BJ (cell line): ENCODE results near the gene TAF6L. TPM values are rescaled to one million over a fixed set of nuclear protein-coding genes. Genes with fewer than 3 reads are reported as not detected.
A peak's percentile ranks its signal among the peaks of the same experiment; 100 is the strongest.

Experiments used
- CTCF ChIA-PET: fragments of 350-600 bp; formaldehyde crosslinking; extraction: SDS; loops from one replicate; lab custom pipeline; 2021; ENCODE audit warnings: antibody characterized with exemption, inconsistent platforms; lab: Yijun Ruan, JAX
- POLR2A ChIA-PET: fragments of 300-600 bp; sonication (Branson Sonifier 250); formaldehyde crosslinking; extraction: SDS; loops from one replicate; lab custom pipeline; 2021; ENCODE audit warnings: antibody characterized with exemption; lab: Charles Lee
- DNase-seq: peaks from one replicate; pipeline ENCODE4 v3.0.0-alpha.2; 2011; ENCODE audit warnings: low read depth
- H3K27me3 ChIP-seq: 2 replicates; pipeline ENCODE4 v1.6.0; 2011; ENCODE audit warnings: low read length; ENCODE audit not compliant: control insufficient read depth, insufficient read depth
- H3K36me3 ChIP-seq: 2 replicates; pipeline ENCODE4 v1.5.1; 2011; ENCODE audit warnings: low read length; ENCODE audit not compliant: control insufficient read depth, insufficient read depth
- H3K4me3 ChIP-seq: 2 replicates; pipeline ENCODE4 v1.5.1; 2011; ENCODE audit warnings: low read depth, mild to moderate bottlenecking, control low read depth, low read length
- CTCF ChIP-seq: IDR thresholded peaks from 2 replicates; pipeline ENCODE4 v1.5.1; 2011; ENCODE audit warnings: low read depth, mild to moderate bottlenecking, control low read depth, inconsistent platforms, low read length, moderate library complexity; ENCODE audit not compliant: insufficient read depth
- polyA plus RNA-seq: library from polyadenylated mRNA; depleted of rRNA; stranded (reverse); fragments of >200 nt; gene quantifications from 2 replicates; pipeline ENCODE4 v1.2.3, GENCODE V29; 2011

TAF6L gene
- polyA plus RNA-seq, 1 experiment = 17.0 TPM

GRCh38 chr11:62726156-62726914, 44.9 kb upstream of the TAF6L start:
- CTCF ChIA-PET = interaction anchor here (1.0 to 1.4 kb wide), 5 partner anchors 10 to 93 kb away, joined by 3 to 5 read pairs (median 3); partner anchors contain the start of gene UBXN1
- peaks cover 11% of the 10 kb centered on the region for H3K36me3 ChIP-seq
- POLR2A ChIA-PET = interaction anchor here (1.0 to 2.2 kb wide), 3 partner anchors 17 to 61 kb away, joined by 3 to 12 read pairs (median 3); partner anchors contain the start of genes C11orf98, CSKMT and ZBTB3
- no peak for DNase-seq
- H3K4me3 ChIP-seq = peak overlapping the region; percentile 88
- TF ChIP-seq CTCF = no peak
- no peaks in the 10 kb centered on the region for H3K27me3 ChIP-seq

GRCh38 chr11:62726915-62727164, 44.4 kb upstream of the TAF6L start:
- no peak for DNase-seq
- Histone ChIP-seq H3K27me3 (no peaks in the 10 kb centered on the region), H3K36me3 (peaks cover 9% of the 10 kb centered on the region), H3K4me3 (peak overlapping the region; percentile 88)
- TF ChIP-seq CTCF = no peak
- CTCF ChIA-PET = interaction anchor here (0.9 to 1.4 kb wide), 6 partner anchors 10 to 131 kb away, joined by 3 read pairs; partner anchors contain the start of gene UBXN1
- POLR2A ChIA-PET = interaction anchor here (0.5 to 2.2 kb wide), 10 partner anchors 18 to 153 kb away, joined by 3 to 12 read pairs (median 5); partner anchors contain the start of genes C11orf98, CSKMT, EEF1G and MTA2

GRCh38 chr11:62727165-62727871, 43.9 kb upstream of the TAF6L start, which contains the start of gene HNRNPUL2:
HNRNPUL2 (minus strand) TSS chr11:62727457; CDS start chr11:62727156, 301 bp downstream.
- H3K27me3 ChIP-seq = no peaks in the 10 kb centered on the region
- no peak; the same call in 1 of the 2 replicates for TF ChIP-seq CTCF
- H3K36me3 ChIP-seq = peaks cover 6% of the 10 kb centered on the region
- peak; percentile 91 for DNase-seq
- H3K4me3 ChIP-seq = peak within 1 kb of the TSS; percentile 88
- CTCF ChIA-PET = interaction anchor here (0.6 to 1.4 kb wide), 9 partner anchors 11 to 130 kb away, joined by 3 read pairs; partner anchors contain the start of genes BSCL2 and UBXN1
- POLR2A ChIA-PET = interaction anchor here (0.5 to 2.2 kb wide), 12 partner anchors 18 to 300 kb away, joined by 3 to 12 read pairs (median 5); partner anchors contain the start of genes C11orf98, CSKMT, EEF1G and MTA2

- DNase-seq = peak; percentile 82
- H3K36me3 ChIP-seq = peaks cover 3% of the 10 kb centered on the region; the same call in 1 of the 2 replicates
- no peak for TF ChIP-seq CTCF
- ChIA-PET POLR2A (interaction anchor here (0.6 to 2.2 kb wide), 7 partner anchors 18 to 301 kb away, joined by 4 to 12 read pairs (median 6); partner anchors contain the start of genes C11orf98, CSKMT and MTA2), CTCF (interaction anchor here (0.6 to 1.4 kb wide), 7 partner anchors 11 to 130 kb away, joined by 3 read pairs; partner anchors contain the start of gene BSCL2)
- H3K27me3 ChIP-seq = no peaks in the 10 kb centered on the region
- H3K4me3 ChIP-seq = peak overlapping the region; percentile 88
Observed at GRCh38 chr11:62727872-62728170, 43.4 kb upstream of the TAF6L start.
